Mesothelial cell of epicardium (in vitro differentiated cells): ENCODE results near the gene DDN. TPM values are rescaled to one million over a fixed set of nuclear protein-coding genes. Genes with fewer than 3 reads are reported as not detected.
A peak's percentile ranks its signal among the peaks of the same experiment; 100 is the strongest.

Source experiments
- DNase-seq, 2 experiments: peaks; one replicate each; pipeline ENCODE4 v3.0.0; 2021; ENCODE audit warnings: low spot score in 2 of 2; ENCODE audit not compliant: unreplicated experiment in 2 of 2
- H3K27ac Mint-ChIP-seq: 2 replicates; pipeline ENCODE4 v1.8.0; 2021; ENCODE audit warnings: mixed read lengths
- H3K27me3 Mint-ChIP-seq: 2 replicates; pipeline ENCODE4 v1.8.0; 2021; ENCODE audit warnings: low read depth, mixed read lengths
- H3K36me3 Mint-ChIP-seq: 2 replicates; pipeline ENCODE4 v1.8.0; 2021; ENCODE audit warnings: mixed read lengths
- H3K4me1 Mint-ChIP-seq: 2 replicates; pipeline ENCODE4 v1.8.0; 2021; ENCODE audit warnings: mixed read lengths
- H3K4me3 Mint-ChIP-seq: 2 replicates; pipeline ENCODE4 v1.8.0; 2021; ENCODE audit warnings: mild to moderate bottlenecking, moderate library complexity, mixed read lengths
- H3K9me3 Mint-ChIP-seq: 2 replicates; pipeline ENCODE4 v1.8.0; 2021; ENCODE audit warnings: mixed read lengths
- total RNA-seq: library from RNA; stranded (reverse); gene quantifications from 3 replicates; pipeline ENCODE4 v1.2.1, GENCODE V29; 2021
- TF ChIP-seq, protein P1 (sequence below): fragments of 200-600 bp; sonication (generic); IDR thresholded peaks from one replicate; pipeline ENCODE4 v1.5.0; 2021; ENCODE audit warnings: antibody characterized with exemption; ENCODE audit not compliant: unreplicated experiment

The DDN gene
- total RNA-seq, 1 donor from 2014 or later: 0.36 TPM

DNA sequence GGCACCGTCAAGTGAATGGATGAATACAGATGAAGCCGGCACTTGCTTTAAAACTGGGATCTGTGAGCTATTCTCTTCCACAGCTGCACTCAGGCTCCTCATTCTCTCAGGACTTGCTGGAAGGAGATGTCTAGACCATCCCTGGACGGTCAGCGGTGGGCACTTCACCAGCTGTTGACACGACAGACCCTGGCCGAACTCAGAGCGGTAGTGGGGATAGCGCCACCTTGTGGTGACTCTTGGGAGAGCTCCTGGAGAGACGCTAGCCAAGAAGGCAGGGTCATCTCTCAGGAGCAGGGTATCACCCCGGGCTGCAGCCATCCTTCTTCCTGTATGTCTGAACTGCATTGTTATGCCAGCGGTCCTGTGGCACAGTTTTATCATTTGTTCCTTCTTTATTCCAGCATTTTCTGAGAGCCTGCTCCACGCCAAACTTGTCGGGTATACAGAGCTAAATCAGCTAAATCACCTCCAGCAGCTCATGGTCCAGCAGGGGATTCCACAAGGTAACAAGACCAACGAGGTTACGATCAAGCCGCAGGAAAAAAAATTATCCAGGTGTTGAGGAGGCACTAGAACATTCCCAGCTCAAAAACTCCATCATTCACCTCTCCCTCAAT is 11.0 kb downstream of the DDN start:
- no peaks in the 10 kb centered on the region for H3K4me1 Mint-ChIP-seq
- TF ChIP-seq, protein P1, sequence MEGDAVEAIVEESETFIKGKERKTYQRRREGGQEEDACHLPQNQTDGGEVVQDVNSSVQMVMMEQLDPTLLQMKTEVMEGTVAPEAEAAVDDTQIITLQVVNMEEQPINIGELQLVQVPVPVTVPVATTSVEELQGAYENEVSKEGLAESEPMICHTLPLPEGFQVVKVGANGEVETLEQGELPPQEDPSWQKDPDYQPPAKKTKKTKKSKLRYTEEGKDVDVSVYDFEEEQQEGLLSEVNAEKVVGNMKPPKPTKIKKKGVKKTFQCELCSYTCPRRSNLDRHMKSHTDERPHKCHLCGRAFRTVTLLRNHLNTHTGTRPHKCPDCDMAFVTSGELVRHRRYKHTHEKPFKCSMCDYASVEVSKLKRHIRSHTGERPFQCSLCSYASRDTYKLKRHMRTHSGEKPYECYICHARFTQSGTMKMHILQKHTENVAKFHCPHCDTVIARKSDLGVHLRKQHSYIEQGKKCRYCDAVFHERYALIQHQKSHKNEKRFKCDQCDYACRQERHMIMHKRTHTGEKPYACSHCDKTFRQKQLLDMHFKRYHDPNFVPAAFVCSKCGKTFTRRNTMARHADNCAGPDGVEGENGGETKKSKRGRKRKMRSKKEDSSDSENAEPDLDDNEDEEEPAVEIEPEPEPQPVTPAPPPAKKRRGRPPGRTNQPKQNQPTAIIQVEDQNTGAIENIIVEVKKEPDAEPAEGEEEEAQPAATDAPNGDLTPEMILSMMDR: peak; percentile 86
- peak in 1 of 2 experiments; percentile 73 for DNase-seq
- H3K4me3 Mint-ChIP-seq: no peak overlapping the region
- peaks cover 81% of the 10 kb centered on the region for H3K27me3 Mint-ChIP-seq
- no peaks in the 10 kb centered on the region for H3K36me3 Mint-ChIP-seq
- H3K27ac Mint-ChIP-seq: no peak overlapping the region
- no peaks in the 10 kb centered on the region for H3K9me3 Mint-ChIP-seq

DNA sequence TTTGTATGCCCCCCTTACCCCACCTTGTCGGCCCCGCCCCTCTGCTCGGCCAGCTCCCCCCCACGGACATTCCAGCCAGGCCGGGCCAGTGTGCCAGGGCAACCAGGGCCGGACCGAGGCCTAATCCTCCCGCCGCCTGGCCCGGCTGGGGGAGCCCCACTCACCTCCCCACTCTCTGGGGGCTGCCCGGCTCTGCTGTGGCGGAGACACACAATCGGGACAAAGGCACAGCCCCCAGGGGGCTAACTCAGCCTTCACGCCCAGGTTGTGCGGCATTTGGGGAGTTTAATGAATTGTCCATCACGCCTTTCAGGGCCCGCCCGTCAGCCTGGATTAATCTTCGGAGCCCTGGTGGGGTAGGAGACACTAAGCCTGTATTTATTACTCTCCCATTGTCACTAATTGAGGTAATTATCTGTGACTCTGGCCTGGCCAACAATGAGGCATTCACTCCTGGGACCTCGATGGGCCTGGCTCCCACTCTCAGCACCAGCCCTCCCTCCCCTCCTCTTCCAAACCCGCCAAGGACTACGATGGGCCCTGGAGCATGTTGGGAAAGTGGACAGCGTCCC is 12.4 kb downstream of the DDN start:
- Mint-ChIP-seq H3K27me3 (peaks cover 88% of the 10 kb centered on the region), H3K36me3 (no peaks in the 10 kb centered on the region), H3K9me3 (no peaks in the 10 kb centered on the region), H3K4me3 (no peak overlapping the region), H3K27ac (no peak overlapping the region), H3K4me1 (peaks cover 1% of the 10 kb centered on the region)
- TF ChIP-seq, protein P1: no peak
- DNase-seq: no peak

DNA sequence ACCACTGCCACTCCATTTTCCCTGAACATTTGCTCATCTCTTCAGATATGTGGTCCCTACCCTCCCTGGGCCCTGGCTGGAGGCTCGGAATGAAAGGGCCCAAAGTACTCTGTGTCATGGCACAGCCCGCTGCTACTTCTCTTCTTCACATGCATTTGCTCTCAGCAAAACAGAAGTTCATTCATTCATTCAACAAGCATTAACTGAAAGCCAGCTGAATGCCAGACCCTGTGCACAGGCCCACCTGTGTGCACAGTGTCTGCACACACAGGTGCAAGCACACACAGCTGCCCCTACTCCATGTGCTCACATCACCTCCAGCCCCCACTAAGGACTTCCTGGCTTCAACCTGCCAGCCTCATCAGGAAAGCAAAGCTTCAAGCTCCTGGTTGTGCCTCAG is 13.3 kb downstream of the DDN start:
- peaks cover 95% of the 10 kb centered on the region for H3K27me3 Mint-ChIP-seq
- peaks cover 9% of the 10 kb centered on the region for H3K4me1 Mint-ChIP-seq
- no peak overlapping the region for H3K4me3 Mint-ChIP-seq
- no peak overlapping the region for H3K27ac Mint-ChIP-seq
- TF ChIP-seq, protein P1: no peak
- no peak for DNase-seq
- H3K36me3 Mint-ChIP-seq: no peaks in the 10 kb centered on the region
- H3K9me3 Mint-ChIP-seq: no peaks in the 10 kb centered on the region

DNA sequence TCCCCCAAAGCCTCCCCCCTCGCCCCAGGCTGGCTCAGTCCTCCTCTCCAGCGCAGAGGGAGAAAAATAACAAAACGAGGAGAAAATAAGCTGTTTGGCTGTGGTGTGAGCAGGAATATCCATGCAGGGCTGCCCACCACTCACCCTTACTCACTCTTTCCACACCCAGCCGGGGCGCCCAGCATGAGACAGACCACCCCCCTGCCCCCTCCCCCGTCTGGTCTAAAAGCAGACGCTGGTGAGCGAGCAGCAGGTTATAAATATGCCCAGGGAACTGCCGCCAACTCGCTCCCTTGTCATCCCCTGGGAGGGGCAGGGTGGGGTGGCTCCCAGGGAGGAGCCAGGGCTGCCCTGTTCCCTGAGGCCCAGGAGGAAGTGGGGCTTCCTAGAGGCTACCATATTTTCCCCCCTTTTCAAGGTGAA is 13.7 kb downstream of the DDN start:
- Mint-ChIP-seq H3K36me3 (no peaks in the 10 kb centered on the region), H3K9me3 (no peaks in the 10 kb centered on the region), H3K4me1 (peaks cover 14% of the 10 kb centered on the region), H3K4me3 (no peak overlapping the region), H3K27ac (no peak overlapping the region), H3K27me3 (peaks cover 95% of the 10 kb centered on the region)
- TF ChIP-seq, protein P1: no peak
- no peak for DNase-seq

DNA sequence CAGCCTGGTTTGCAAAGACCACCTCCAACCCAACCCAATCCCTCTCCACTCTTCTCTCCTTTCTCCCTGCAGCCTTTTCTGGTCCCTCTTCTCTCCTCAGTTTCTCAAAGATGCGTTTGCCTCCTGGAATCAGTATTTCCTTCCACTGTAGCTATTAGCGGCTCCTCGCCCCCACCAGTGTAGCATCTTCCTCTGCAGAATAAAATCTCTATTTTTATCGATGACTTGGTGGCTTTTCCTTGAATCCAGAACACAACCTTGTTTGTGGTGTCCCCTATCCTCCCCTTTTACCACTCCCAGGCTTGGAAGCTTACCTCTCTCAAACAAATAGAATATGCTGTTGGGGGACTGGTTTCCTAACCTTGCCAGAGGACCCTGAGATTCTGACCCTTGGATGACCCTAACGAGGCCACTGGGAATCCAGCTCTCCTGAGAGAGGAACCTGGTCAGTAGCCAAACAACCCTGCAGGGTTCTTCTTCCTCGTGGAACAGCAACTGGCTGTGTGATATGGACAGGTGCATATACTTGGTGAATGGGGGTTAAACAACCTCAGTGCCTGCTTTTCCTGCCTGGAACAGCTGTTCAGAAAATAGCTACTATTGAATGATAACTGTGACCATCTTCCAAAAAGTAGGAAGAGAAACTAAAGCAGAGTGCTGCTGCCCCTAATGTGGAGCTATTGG is 16.6 kb downstream of the DDN start:
- Mint-ChIP-seq H3K9me3 (no peaks in the 10 kb centered on the region), H3K4me3 (peak overlapping the region; percentile 53), H3K27ac (no peak overlapping the region), H3K36me3 (no peaks in the 10 kb centered on the region), H3K27me3 (peaks cover 95% of the 10 kb centered on the region), H3K4me1 (peaks cover 36% of the 10 kb centered on the region)
- TF ChIP-seq, protein P1: no peak
- DNase-seq: no peak
